Motor neuron (in vitro differentiated cells): Measurements from ENCODE around the gene TM9SF4. TPM values are rescaled to one million over a fixed set of nuclear protein-coding genes. Genes with fewer than 3 reads are reported as not detected.

Source experiments
- ATAC-seq, 8 experiments: fragments of 200-7000 bp; cut with Tn5 transposase; replicated peaks in 6 of 8; 2 replicates each; pipeline ENCODE4 v1.8.0; 2021; ENCODE audit warnings: mild to moderate bottlenecking in 8 of 8, moderate library complexity in 8 of 8
- H3K27ac ChIP-seq, 2 donors: fragments of 250-450 bp; sonication (Bioruptor Pico); 2 replicates each; pipeline ENCODE4 v1.9.0; 2021; ENCODE audit warnings: antibody characterized with exemption in 2 of 2, mild to moderate bottlenecking in 2 of 2, moderate library complexity in 1 of 2
- H3K4me1 ChIP-seq, 2 donors: fragments of 250-450 bp; sonication (Bioruptor Pico); replicated peaks in 1 of 2; 2 replicates each; pipeline ENCODE4 v1.6.1; 2021; ENCODE audit warnings: antibody characterized with exemption in 2 of 2, mild to moderate bottlenecking in 2 of 2, moderate library complexity in 1 of 2
- H3K4me3 ChIP-seq, 5 donors: fragments of 250-450 bp; sonication (Bioruptor Pico); 2 replicates each; pipeline ENCODE4 v1.9.0; 2021; ENCODE audit warnings: antibody characterized with exemption in 5 of 5, mild to moderate bottlenecking in 5 of 5, moderate library complexity in 4 of 5
- WGBS, 10 experiments: fragments of 450-650 bp; shearing (Covaris generic); methylation state at CpG; one replicate each; pipeline ENCODE4 v1.0.0; 2022; 5-methylcytosine and 5-hydroxymethylcytosine counted together
- in situ Hi-C, 9 experiments: fragments of 400-800 bp; cut with MboI; loops; one replicate each; pipeline ENCODE4 v1.15.0; 2021; ENCODE audit warnings: low sequenced_read_pairs in 9 of 9, low pct_unique_long_range_greater_than_20kb in 2 of 9; ENCODE audit not compliant: unreplicated experiment in 9 of 9
- total RNA-seq, 8 experiments: library from RNA; unstranded; fragments of 300-600 nt; gene quantifications; 2 replicates each; pipeline versions ENCODE4 v1.2.3 to v1.2.4, GENCODE V29; 2022

Gene TM9SF4
- total RNA-seq, 8 experiments from 2014 or later = 23.9 to 68.4 (median 38.6) TPM

DNA sequence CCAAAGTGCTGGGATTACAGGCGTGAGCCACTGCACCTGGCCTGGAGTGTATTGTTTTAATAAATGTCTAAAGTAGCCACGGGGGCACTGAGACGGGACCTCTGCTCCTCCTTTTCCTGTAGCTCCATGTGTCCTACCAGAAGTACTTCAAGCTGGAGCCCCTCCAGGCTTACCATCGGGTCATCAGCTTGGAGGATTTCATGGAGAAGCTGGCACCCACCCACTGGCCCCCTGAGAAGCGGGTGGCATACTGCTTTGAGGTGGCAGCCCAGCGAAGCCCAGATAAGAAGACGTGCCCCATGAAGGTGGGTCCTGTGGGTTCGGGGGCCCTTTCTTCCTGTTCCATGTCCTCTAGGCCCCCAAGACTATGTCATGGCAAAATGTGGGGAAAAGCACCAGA is 105.6 kb downstream of the TM9SF4 start:
- WGBS, 10 experiments = 84 to 100% (median 100%) methylated on average over 1 to 4 of the region's 8 CpGs; no CpG with 5 or more reads in 5 of the 10 experiments
- no peak overlapping the region for H3K27ac ChIP-seq
- H3K4me1 ChIP-seq = no peaks in the 10 kb centered on the region
- no peak for ATAC-seq
- no peak overlapping the region for H3K4me3 ChIP-seq
- in situ Hi-C loops = no loop called here

DNA sequence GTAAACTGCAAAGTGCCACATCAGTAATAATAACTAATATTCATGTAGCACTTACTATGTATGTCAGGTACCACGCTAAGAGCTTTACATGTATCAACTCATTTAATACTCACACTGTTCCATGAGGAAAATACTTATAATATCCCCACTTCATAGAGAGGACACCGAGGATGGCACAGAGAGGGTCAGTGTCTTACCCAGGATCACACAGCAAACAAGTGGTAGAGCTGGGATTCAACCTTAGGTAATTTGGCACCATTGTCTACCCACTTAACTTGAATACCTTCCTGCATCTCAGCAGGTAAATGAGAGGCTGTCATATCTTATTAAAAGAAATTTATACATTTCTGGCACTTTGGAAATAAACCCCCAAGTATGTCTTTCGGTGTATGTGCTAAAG is 106.2 kb downstream of the TM9SF4 start:
- WGBS, 10 experiments = 95 to 100% (median 100%) methylated on average over 1 to 3 of the region's 3 CpGs; no CpG with 5 or more reads in 2 of the 10 experiments
- no peak overlapping the region for H3K27ac ChIP-seq
- no peak overlapping the region for H3K4me3 ChIP-seq
- no peak for ATAC-seq
- in situ Hi-C loops = no loop called here
- no peaks in the 10 kb centered on the region for H3K4me1 ChIP-seq

DNA sequence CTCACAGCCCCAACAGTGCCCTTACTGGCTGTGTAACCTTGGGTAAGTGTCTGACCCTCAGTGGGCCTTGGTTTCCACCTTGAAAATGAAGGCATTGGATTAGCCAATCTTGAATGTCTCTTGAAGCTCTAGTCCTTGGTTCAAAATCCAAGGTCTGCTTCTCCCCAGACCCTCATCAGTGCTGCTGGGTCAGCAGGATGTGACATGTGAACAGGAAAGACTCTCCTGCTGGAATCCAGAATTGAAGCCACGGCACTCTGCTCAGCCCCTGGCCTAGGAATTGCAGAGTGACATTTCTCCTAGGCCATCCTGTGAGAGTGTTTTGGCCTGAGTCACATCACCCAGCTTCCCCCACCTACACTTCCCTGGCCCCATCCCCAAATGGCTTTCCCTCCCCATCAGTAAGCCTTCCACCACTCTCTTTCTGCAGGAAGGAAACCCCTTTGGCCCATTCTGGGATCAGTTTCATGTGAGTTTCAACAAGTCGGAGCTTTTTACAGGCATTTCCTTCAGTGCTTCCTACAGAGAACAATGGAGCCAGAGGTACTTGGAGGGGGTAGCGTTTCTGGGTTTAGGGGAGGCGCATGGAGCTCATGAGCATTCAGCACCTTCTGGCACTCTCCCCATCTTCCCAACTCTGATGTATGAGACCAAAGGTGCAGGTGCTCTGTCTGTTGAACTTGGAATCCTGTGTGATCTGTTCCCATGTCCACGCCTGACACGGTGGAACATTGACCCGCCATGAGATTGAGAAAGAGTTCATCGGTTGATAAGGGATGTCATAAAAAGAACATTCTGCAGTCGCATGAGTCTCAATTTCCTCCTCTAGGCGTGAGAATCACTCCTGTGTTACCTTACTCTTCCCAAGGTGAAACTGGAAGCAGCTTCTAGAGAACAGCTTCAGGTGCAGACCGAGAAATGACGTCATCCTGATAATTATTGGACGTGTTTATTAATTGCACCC is 106.9 kb downstream of the TM9SF4 start:
- no peak overlapping the region for H3K4me3 ChIP-seq
- H3K4me1 ChIP-seq = no peaks in the 10 kb centered on the region
- no peak for ATAC-seq
- in situ Hi-C loops = no loop called here
- whole genome bisulfite sequencing, 10 experiments = 88 to 100% (median 95%) methylated on average over 1 to 9 of the region's 13 CpGs; no CpG with 5 or more reads in 2 of the 10 experiments
- no peak overlapping the region for H3K27ac ChIP-seq

Other genes with a start within 250 kb of the TM9SF4 start
- 10 to 100 TPM in 5 of 8 experiments, 1 to 10 TPM in 3; 1.8 to 30.0 (median 14.5) TPM for gene DUSP15, start 239.2 kb upstream of the TM9SF4 start, total RNA-seq
- gene TTLL9, start 239.1 kb upstream of the TM9SF4 start, total RNA-seq = 10 to 100 TPM in 1 of 8 experiments, 1 to 10 TPM in 6, under 1 TPM in 1; 0.76 to 12.0 (median 2.5) TPM
- gene PDRG1, start 157.7 kb upstream of the TM9SF4 start, total RNA-seq = 10 to 100 TPM; 16.4 to 46.5 (median 22.2) TPM
- 10 to 100 TPM in 4 of 8 experiments, 1 to 10 TPM in 2, under 1 TPM in 2; 0.13 to 35.6 (median 9.1) TPM for gene XKR7, start 141.6 kb upstream of the TM9SF4 start, total RNA-seq
- 1 to 10 TPM in 2 of 8 experiments, under 1 TPM in 4, not detected in 2; 0.15 to 1.4 (median 0.84) TPM for gene CCM2L, start 99.3 kb upstream of the TM9SF4 start, total RNA-seq
- 10 to 100 TPM in 3 of 8 experiments, under 1 TPM in 5; 0.11 to 73.4 (median 0.56) TPM for gene HCK, start 57.5 kb upstream of the TM9SF4 start, total RNA-seq
- gene PLAGL2, start 98.0 kb downstream of the TM9SF4 start, total RNA-seq = 1 to 10 TPM; 2.7 to 9.6 (median 7.1) TPM
- 10 to 100 TPM in 5 of 8 experiments, 1 to 10 TPM in 3; 7.3 to 46.2 (median 23.1) TPM for gene POFUT1, start 98.2 kb downstream of the TM9SF4 start, total RNA-seq
- 10 to 100 TPM; 24.8 to 64.7 (median 28.9) TPM for gene KIF3B, start 167.9 kb downstream of the TM9SF4 start, total RNA-seq
- 10 to 100 TPM; 22.1 to 81.0 (median 33.3) TPM for gene ASXL1, start 248.6 kb downstream of the TM9SF4 start, total RNA-seq